ENCODE measurements around the gene DEFB129.
"Not testable (repeated sequence)": the region's sequence is repeated elsewhere in the genome, so short reads cannot be mapped to it uniquely, and the experiment has no call there.

Gene DEFB129

GRCh38 chr20:215796-216195 is 11.3 kb upstream of the DEFB129 start:
- no peaks in the 10 kb centered on the region for H3K4me1 ChIP-seq (ENCODE audit: control insufficient read depth, insufficient read depth, low read length, poor library complexity, severe bottlenecking)
- H3K27me3 ChIP-seq (replicated peaks; ENCODE audit: control insufficient read depth, insufficient read depth, low read length, poor library complexity, severe bottlenecking): no peaks in the 10 kb centered on the region
- H3K4me3 ChIP-seq (ENCODE audit: insufficient read depth, low read depth, low read length, poor library complexity, severe bottlenecking): no peak overlapping the region
- no peak overlapping the region for H3K27ac ChIP-seq (ENCODE audit: insufficient read depth, low read length, poor library complexity, severe bottlenecking)
- H3K36me3 ChIP-seq (ENCODE audit: control insufficient read depth, insufficient read depth, low read length): no peaks in the 10 kb centered on the region
- no peaks in the 10 kb centered on the region for H3K9me3 ChIP-seq (ENCODE audit: control insufficient read depth, low read length)
- DNase-seq: no peak

GRCh38 chr20:217266-217665 is 9.8 kb upstream of the DEFB129 start:
- no peaks in the 10 kb centered on the region for H3K27me3 ChIP-seq (replicated peaks; ENCODE audit: control insufficient read depth, insufficient read depth, low read length, poor library complexity, severe bottlenecking)
- no peak overlapping the region for H3K27ac ChIP-seq (ENCODE audit: insufficient read depth, low read length, poor library complexity, severe bottlenecking)
- no peaks in the 10 kb centered on the region for H3K9me3 ChIP-seq (ENCODE audit: control insufficient read depth, low read length)
- H3K4me1 ChIP-seq (ENCODE audit: control insufficient read depth, insufficient read depth, low read length, poor library complexity, severe bottlenecking): no peaks in the 10 kb centered on the region
- no peaks in the 10 kb centered on the region for H3K36me3 ChIP-seq (ENCODE audit: control insufficient read depth, insufficient read depth, low read length)
- H3K4me3 ChIP-seq (ENCODE audit: insufficient read depth, low read depth, low read length, poor library complexity, severe bottlenecking): no peak overlapping the region
- no peak for DNase-seq

- no peaks in the 10 kb centered on the region for H3K36me3 ChIP-seq (ENCODE audit: control insufficient read depth, insufficient read depth, low read length)
- no peak overlapping the region for H3K4me3 ChIP-seq (ENCODE audit: insufficient read depth, low read depth, low read length, poor library complexity, severe bottlenecking)
- no peak overlapping the region for H3K27ac ChIP-seq (ENCODE audit: insufficient read depth, low read length, poor library complexity, severe bottlenecking)
- no peaks in the 10 kb centered on the region for H3K9me3 ChIP-seq (ENCODE audit: control insufficient read depth, low read length)
- DNase-seq: no peak
- no peaks in the 10 kb centered on the region for H3K4me1 ChIP-seq (ENCODE audit: control insufficient read depth, insufficient read depth, low read length, poor library complexity, severe bottlenecking)
- H3K27me3 ChIP-seq (replicated peaks; ENCODE audit: control insufficient read depth, insufficient read depth, low read length, poor library complexity, severe bottlenecking): no peaks in the 10 kb centered on the region
Observed at GRCh38 chr20:219290-220115, 7.6 kb upstream of the DEFB129 start.

- DNase-seq: no peak
- no peaks in the 10 kb centered on the region for H3K36me3 ChIP-seq (ENCODE audit: control insufficient read depth, insufficient read depth, low read length)
- H3K27ac ChIP-seq (ENCODE audit: insufficient read depth, low read length, poor library complexity, severe bottlenecking): no peak overlapping the region
- no peaks in the 10 kb centered on the region for H3K4me1 ChIP-seq (ENCODE audit: control insufficient read depth, insufficient read depth, low read length, poor library complexity, severe bottlenecking)
- no peak overlapping the region for H3K4me3 ChIP-seq (ENCODE audit: insufficient read depth, low read depth, low read length, poor library complexity, severe bottlenecking)
- no peaks in the 10 kb centered on the region for H3K9me3 ChIP-seq (ENCODE audit: control insufficient read depth, low read length)
- no peaks in the 10 kb centered on the region for H3K27me3 ChIP-seq (replicated peaks; ENCODE audit: control insufficient read depth, insufficient read depth, low read length, poor library complexity, severe bottlenecking)
Observed at GRCh38 chr20:221258-221830, 5.7 kb upstream of the DEFB129 start.

GRCh38 chr20:225879-226278 is 1.2 kb upstream of the DEFB129 start:
- H3K9me3 ChIP-seq (ENCODE audit: control insufficient read depth, low read length); H3K4me3 ChIP-seq (ENCODE audit: insufficient read depth, low read depth, low read length, poor library complexity, severe bottlenecking); H3K27me3 ChIP-seq (replicated peaks; ENCODE audit: control insufficient read depth, insufficient read depth, low read length, poor library complexity, severe bottlenecking); H3K4me1 ChIP-seq (ENCODE audit: control insufficient read depth, insufficient read depth, low read length, poor library complexity, severe bottlenecking); H3K36me3 ChIP-seq (ENCODE audit: control insufficient read depth, insufficient read depth, low read length); H3K27ac ChIP-seq (ENCODE audit: insufficient read depth, low read length, poor library complexity, severe bottlenecking); DNase-seq: not testable (repeated sequence)

- H3K4me1 ChIP-seq (ENCODE audit: control insufficient read depth, insufficient read depth, low read length, poor library complexity, severe bottlenecking): no peaks in the 10 kb centered on the region
- H3K36me3 ChIP-seq (ENCODE audit: control insufficient read depth, insufficient read depth, low read length): no peaks in the 10 kb centered on the region
- H3K4me3 ChIP-seq (ENCODE audit: insufficient read depth, low read depth, low read length, poor library complexity, severe bottlenecking): no peak overlapping the region
- no peak for DNase-seq
- no peaks in the 10 kb centered on the region for H3K9me3 ChIP-seq (ENCODE audit: control insufficient read depth, low read length)
- no peaks in the 10 kb centered on the region for H3K27me3 ChIP-seq (replicated peaks; ENCODE audit: control insufficient read depth, insufficient read depth, low read length, poor library complexity, severe bottlenecking)
- H3K27ac ChIP-seq (ENCODE audit: insufficient read depth, low read length, poor library complexity, severe bottlenecking): no peak overlapping the region
Observed at GRCh38 chr20:227439-228105, 514 bp downstream of the DEFB129 start.

- Histone ChIP-seq H3K4me3 (ENCODE audit: insufficient read depth, low read depth, low read length, poor library complexity, severe bottlenecking) (no peak overlapping the region), H3K27me3 (replicated peaks; ENCODE audit: control insufficient read depth, insufficient read depth, low read length, poor library complexity, severe bottlenecking) (no peaks in the 10 kb centered on the region), H3K36me3 (ENCODE audit: control insufficient read depth, insufficient read depth, low read length) (no peaks in the 10 kb centered on the region), H3K9me3 (ENCODE audit: control insufficient read depth, low read length) (no peaks in the 10 kb centered on the region), H3K27ac (ENCODE audit: insufficient read depth, low read length, poor library complexity, severe bottlenecking) (no peak overlapping the region), H3K4me1 (ENCODE audit: control insufficient read depth, insufficient read depth, low read length, poor library complexity, severe bottlenecking) (no peaks in the 10 kb centered on the region)
- DNase-seq: no peak
Observed at GRCh38 chr20:235891-236290, 8.8 kb downstream of the DEFB129 start.

GRCh38 chr20:237489-237888 is 10.4 kb downstream of the DEFB129 start:
- Histone ChIP-seq H3K27me3 (replicated peaks; ENCODE audit: control insufficient read depth, insufficient read depth, low read length, poor library complexity, severe bottlenecking) (no peaks in the 10 kb centered on the region), H3K36me3 (ENCODE audit: control insufficient read depth, insufficient read depth, low read length) (no peaks in the 10 kb centered on the region), H3K9me3 (ENCODE audit: control insufficient read depth, low read length) (no peaks in the 10 kb centered on the region), H3K27ac (ENCODE audit: insufficient read depth, low read length, poor library complexity, severe bottlenecking) (no peak overlapping the region), H3K4me1 (ENCODE audit: control insufficient read depth, insufficient read depth, low read length, poor library complexity, severe bottlenecking) (no peaks in the 10 kb centered on the region), H3K4me3 (ENCODE audit: insufficient read depth, low read depth, low read length, poor library complexity, severe bottlenecking) (no peak overlapping the region)
- DNase-seq: no peak

GRCh38 chr20:237929-238328 is 10.9 kb downstream of the DEFB129 start:
- DNase-seq: no peak
- no peak overlapping the region for H3K27ac ChIP-seq (ENCODE audit: insufficient read depth, low read length, poor library complexity, severe bottlenecking)
- no peak overlapping the region for H3K4me3 ChIP-seq (ENCODE audit: insufficient read depth, low read depth, low read length, poor library complexity, severe bottlenecking)
- no peaks in the 10 kb centered on the region for H3K27me3 ChIP-seq (replicated peaks; ENCODE audit: control insufficient read depth, insufficient read depth, low read length, poor library complexity, severe bottlenecking)
- H3K4me1 ChIP-seq (ENCODE audit: control insufficient read depth, insufficient read depth, low read length, poor library complexity, severe bottlenecking): no peaks in the 10 kb centered on the region
- H3K36me3 ChIP-seq (ENCODE audit: control insufficient read depth, insufficient read depth, low read length): no peaks in the 10 kb centered on the region
- H3K9me3 ChIP-seq (ENCODE audit: control insufficient read depth, low read length): no peaks in the 10 kb centered on the region

GRCh38 chr20:242905-243304 is 15.8 kb downstream of the DEFB129 start:
- H3K4me1 ChIP-seq (ENCODE audit: control insufficient read depth, insufficient read depth, low read length, poor library complexity, severe bottlenecking): no peaks in the 10 kb centered on the region
- no peaks in the 10 kb centered on the region for H3K9me3 ChIP-seq (ENCODE audit: control insufficient read depth, low read length)
- no peak overlapping the region for H3K27ac ChIP-seq (ENCODE audit: insufficient read depth, low read length, poor library complexity, severe bottlenecking)
- H3K27me3 ChIP-seq (replicated peaks; ENCODE audit: control insufficient read depth, insufficient read depth, low read length, poor library complexity, severe bottlenecking): no peaks in the 10 kb centered on the region
- H3K4me3 ChIP-seq (ENCODE audit: insufficient read depth, low read depth, low read length, poor library complexity, severe bottlenecking): no peak overlapping the region
- H3K36me3 ChIP-seq (ENCODE audit: control insufficient read depth, insufficient read depth, low read length): no peaks in the 10 kb centered on the region
- no peak for DNase-seq

All from effector memory CD4-positive, alpha-beta T cell (primary cell).